H9 (cell line): ENCODE data around the gene ARMS2. TPM values are rescaled to one million over a fixed set of nuclear protein-coding genes. Genes with fewer than 3 reads are reported as not detected.
A peak's percentile ranks its signal among the peaks of the same experiment; 100 is the strongest.

Experiments
- DNase-seq: peaks from one replicate; pipeline ENCODE4 v3.0.0-alpha.2; 2017
- H2AFZ ChIP-seq: one replicate; pipeline ENCODE4 v1.6.1; 2013; ENCODE audit warnings: mild to moderate bottlenecking, low read length, control low read depth, moderate library complexity
- H2AK5ac ChIP-seq: 2 replicates; pipeline ENCODE4 v1.6.1; 2013; ENCODE audit warnings: low read length, control low read depth, mixed read lengths; ENCODE audit not compliant: insufficient read length
- H2BK120ac ChIP-seq: one replicate; pipeline ENCODE4 v1.6.1; 2013; ENCODE audit warnings: low read depth, mild to moderate bottlenecking, low read length, control low read depth, inconsistent platforms; ENCODE audit not compliant: poor library complexity, severe bottlenecking
- H2BK12ac ChIP-seq: 2 replicates; pipeline ENCODE4 v1.6.1; 2013; ENCODE audit warnings: low read length, control low read depth, mixed read lengths, low read depth; ENCODE audit not compliant: insufficient read length
- H2BK15ac ChIP-seq: 2 replicates; pipeline ENCODE4 v1.6.1; 2013; ENCODE audit warnings: low read depth, low read length, control low read depth
- H2BK20ac ChIP-seq: one replicate; pipeline ENCODE4 v1.6.1; 2013; ENCODE audit warnings: low read depth, mild to moderate bottlenecking, low read length, control low read depth, inconsistent platforms; ENCODE audit not compliant: poor library complexity, severe bottlenecking
- H2BK5ac ChIP-seq: 2 replicates; pipeline ENCODE4 v1.6.1; 2013; ENCODE audit warnings: low read length, control low read depth, mixed read lengths; ENCODE audit not compliant: insufficient read length
- H3K14ac ChIP-seq: 2 replicates; pipeline ENCODE4 v1.6.1; 2013; ENCODE audit warnings: low read length, control low read depth; ENCODE audit not compliant: insufficient read depth
- H3K18ac ChIP-seq: 2 replicates; pipeline ENCODE4 v1.6.1; 2013; ENCODE audit warnings: low read depth, mild to moderate bottlenecking, mixed read lengths, low read length, control low read depth; ENCODE audit not compliant: insufficient read length
- H3K23ac ChIP-seq: 2 replicates; pipeline ENCODE4 v1.6.1; 2013; ENCODE audit warnings: low read length, control low read depth, mixed read lengths, low read depth; ENCODE audit not compliant: insufficient read length
- H3K23me2 ChIP-seq: 2 replicates; pipeline ENCODE4 v1.6.1; 2013; ENCODE audit warnings: low read depth, mild to moderate bottlenecking, mixed read lengths, low read length, control low read depth; ENCODE audit not compliant: insufficient read length, poor library complexity, severe bottlenecking
- H3K27ac ChIP-seq: 2 replicates; pipeline ENCODE4 v1.5.1; 2013; ENCODE audit warnings: low read length, control low read depth, mixed read lengths, low read depth; ENCODE audit not compliant: insufficient read length
- H3K27me3 ChIP-seq: 2 replicates; pipeline ENCODE4 v1.6.1; 2013; ENCODE audit warnings: low read length, control low read depth, inconsistent platforms; ENCODE audit not compliant: insufficient read depth
- H3K4ac ChIP-seq: 2 replicates; pipeline ENCODE4 v1.6.1; 2013; ENCODE audit warnings: low read depth, mild to moderate bottlenecking, control low read depth, inconsistent platforms, low read length, moderate library complexity
- H3K4me1 ChIP-seq: 2 replicates; pipeline ENCODE4 v1.6.1; 2013; ENCODE audit warnings: low read length, control low read depth, inconsistent platforms; ENCODE audit not compliant: insufficient read depth
- H3K4me2 ChIP-seq: 2 replicates; pipeline ENCODE4 v1.6.1; 2013; ENCODE audit warnings: low read length, control low read depth, mixed read lengths; ENCODE audit not compliant: insufficient read length, insufficient read depth
- H3K56ac ChIP-seq: 2 replicates; pipeline ENCODE4 v1.6.1; 2013; ENCODE audit warnings: low read depth, mild to moderate bottlenecking, mixed read lengths, low read length, control low read depth; ENCODE audit not compliant: insufficient read length
- H3K79me1 ChIP-seq: 2 replicates; pipeline ENCODE4 v1.6.1; 2013; ENCODE audit warnings: low read depth, mild to moderate bottlenecking, moderate library complexity, low read length, control low read depth, inconsistent platforms; ENCODE audit not compliant: insufficient read depth, poor library complexity, severe bottlenecking
- H3K79me2 ChIP-seq: 2 replicates; pipeline ENCODE4 v1.6.1; 2013; ENCODE audit warnings: low read length, control low read depth, inconsistent platforms; ENCODE audit not compliant: insufficient read depth
- H3K9ac ChIP-seq: 2 replicates; pipeline ENCODE4 v1.6.1; 2013; ENCODE audit warnings: low read length, control low read depth, mixed read lengths; ENCODE audit not compliant: insufficient read length; ENCODE audit errors: extremely low read depth
- H3K9me3 ChIP-seq: one replicate; pipeline ENCODE4 v1.6.1; 2013; ENCODE audit warnings: low read depth, low read length, inconsistent platforms; ENCODE audit not compliant: control insufficient read depth
- H3T11ph ChIP-seq: one replicate; pipeline ENCODE4 v1.6.1; 2013; ENCODE audit warnings: mild to moderate bottlenecking, low read length, control low read depth, inconsistent platforms
- H4K20me1 ChIP-seq: one replicate; pipeline ENCODE4 v1.6.1; 2013; ENCODE audit not compliant: control insufficient read depth, insufficient read length, insufficient read depth
- H4K5ac ChIP-seq: 2 replicates; pipeline ENCODE4 v1.6.1; 2013; ENCODE audit warnings: low read depth, mild to moderate bottlenecking, mixed read lengths, low read length, control low read depth; ENCODE audit not compliant: insufficient read length
- H4K8ac ChIP-seq: replicated peaks from 2 replicates; pipeline ENCODE4 v1.6.1; 2013; ENCODE audit warnings: low read length, control low read depth, mixed read lengths, low read depth; ENCODE audit not compliant: insufficient read length
- H4K91ac ChIP-seq: 2 replicates; pipeline ENCODE4 v1.6.1; 2013; ENCODE audit warnings: low read depth, mild to moderate bottlenecking, moderate library complexity, mixed read lengths, low read length, control low read depth; ENCODE audit not compliant: insufficient read length
- H3K27ac Mint-ChIP-seq, 3 experiments: 2 replicates in 2 of 3; 3 replicates in 1 of 3; pipeline ENCODE4 v1.8.0; 2020 to 2021; ENCODE audit warnings: mixed read lengths in 3 of 3, mild to moderate bottlenecking in 1 of 3, moderate library complexity in 1 of 3
- H3K27me3 Mint-ChIP-seq: 2 replicates; pipeline ENCODE4 v1.8.0; 2021; ENCODE audit warnings: low read depth, mild to moderate bottlenecking, moderate library complexity, mixed read lengths
- H3K36me3 Mint-ChIP-seq, 3 experiments: 2 replicates in 2 of 3; 3 replicates in 1 of 3; pipeline ENCODE4 v1.8.0; 2020 to 2021; ENCODE audit warnings: low read depth in 3 of 3, mixed read lengths in 3 of 3; ENCODE audit not compliant: insufficient read depth in 1 of 3
- H3K4me1 Mint-ChIP-seq, 2 experiments: 2 replicates each; pipeline ENCODE4 v1.8.0; 2020; ENCODE audit warnings: mixed read lengths in 2 of 2
- H3K4me3 Mint-ChIP-seq, 2 experiments: 2 replicates in 1 of 2; 3 replicates in 1 of 2; pipeline ENCODE4 v1.8.0; 2020 to 2021; ENCODE audit warnings: mild to moderate bottlenecking in 2 of 2, mixed read lengths in 2 of 2, moderate library complexity in 1 of 2
- H3K9me3 Mint-ChIP-seq, 2 experiments: 2 replicates in 1 of 2; 3 replicates in 1 of 2; pipeline ENCODE4 v1.8.0; 2020; ENCODE audit warnings: mild to moderate bottlenecking in 2 of 2, mixed read lengths in 2 of 2, moderate library complexity in 1 of 2
- WGBS: extraction: QIAGEN DNeasy Blood & Tissue Kit; methylation state at CpG from one replicate; pipeline ENCODE4 v1.1.7; 2013; ENCODE audit warnings: missing lambda C conversion rate, low lambda C conversion rate, mixed read lengths; ENCODE audit not compliant: insufficient read length; ENCODE audit errors: extremely low coverage; 5-methylcytosine and 5-hydroxymethylcytosine counted together
- total RNA-seq: library from RNA; stranded (reverse); gene quantifications from 2 replicates; pipeline ENCODE4 v1.2.1, GENCODE V29; 2021
- TF ChIP-seq, protein P1 (sequence below): fragments of 200-600 bp; sonication (generic); conservative IDR thresholded peaks from 3 replicates; pipeline ENCODE4 v1.8.0; 2021; ENCODE audit warnings: antibody characterized with exemption, mild to moderate bottlenecking

The ARMS2 gene
- total RNA-seq, 1 experiment from 2014 or later, result not detected

DNA sequence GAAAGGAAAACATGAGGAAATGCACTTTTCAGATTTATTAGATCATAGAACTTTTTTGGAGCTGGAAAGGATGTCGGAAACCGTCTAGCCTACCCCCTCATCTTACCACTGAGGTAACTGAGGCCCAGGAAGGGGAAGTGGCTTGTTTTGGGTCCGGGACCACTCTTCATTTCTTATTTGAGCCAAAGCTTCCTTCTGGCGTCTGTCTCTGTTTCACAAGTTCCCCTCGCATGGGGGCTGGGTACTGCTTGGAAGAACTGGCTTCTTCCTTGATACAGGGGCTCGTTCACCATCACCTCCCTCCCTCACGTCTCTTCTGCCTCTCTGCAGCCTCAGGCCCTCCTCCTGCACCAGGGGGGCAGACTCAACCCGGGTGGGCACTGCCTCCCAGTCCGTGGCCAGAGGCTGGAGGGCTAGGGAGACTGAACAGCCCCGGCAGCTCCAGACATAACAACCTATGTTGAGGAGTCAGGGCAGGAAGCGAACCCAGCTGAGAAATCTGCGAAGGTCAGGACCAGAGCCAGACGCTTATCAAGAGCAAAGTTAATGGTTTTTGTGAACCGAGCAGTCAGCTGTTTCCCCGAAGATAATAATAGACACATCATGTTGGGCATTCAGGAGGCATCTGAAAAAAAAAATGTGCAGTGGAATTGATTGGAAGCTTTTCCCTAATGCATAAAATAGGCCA, 19.8 kb downstream of the ARMS2 start:
- no peak overlapping the region for H2BK15ac ChIP-seq
- TF ChIP-seq, protein P1, sequence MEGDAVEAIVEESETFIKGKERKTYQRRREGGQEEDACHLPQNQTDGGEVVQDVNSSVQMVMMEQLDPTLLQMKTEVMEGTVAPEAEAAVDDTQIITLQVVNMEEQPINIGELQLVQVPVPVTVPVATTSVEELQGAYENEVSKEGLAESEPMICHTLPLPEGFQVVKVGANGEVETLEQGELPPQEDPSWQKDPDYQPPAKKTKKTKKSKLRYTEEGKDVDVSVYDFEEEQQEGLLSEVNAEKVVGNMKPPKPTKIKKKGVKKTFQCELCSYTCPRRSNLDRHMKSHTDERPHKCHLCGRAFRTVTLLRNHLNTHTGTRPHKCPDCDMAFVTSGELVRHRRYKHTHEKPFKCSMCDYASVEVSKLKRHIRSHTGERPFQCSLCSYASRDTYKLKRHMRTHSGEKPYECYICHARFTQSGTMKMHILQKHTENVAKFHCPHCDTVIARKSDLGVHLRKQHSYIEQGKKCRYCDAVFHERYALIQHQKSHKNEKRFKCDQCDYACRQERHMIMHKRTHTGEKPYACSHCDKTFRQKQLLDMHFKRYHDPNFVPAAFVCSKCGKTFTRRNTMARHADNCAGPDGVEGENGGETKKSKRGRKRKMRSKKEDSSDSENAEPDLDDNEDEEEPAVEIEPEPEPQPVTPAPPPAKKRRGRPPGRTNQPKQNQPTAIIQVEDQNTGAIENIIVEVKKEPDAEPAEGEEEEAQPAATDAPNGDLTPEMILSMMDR, result no peak
- no peak overlapping the region for H2BK5ac ChIP-seq
- H3K27ac ChIP-seq, result no peak overlapping the region
- H2BK120ac ChIP-seq, result no peak overlapping the region
- no peak overlapping the region for H3T11ph ChIP-seq
- no peak overlapping the region for H3K23ac ChIP-seq
- no peak overlapping the region for H3K4ac ChIP-seq
- no peak overlapping the region for H2BK20ac ChIP-seq
- no peak overlapping the region for H4K91ac ChIP-seq
- H4K8ac ChIP-seq, result no peak overlapping the region
- H4K5ac ChIP-seq, result no peak overlapping the region
- peak overlapping the region; percentile 74; the same call in 1 of the 2 replicates for H3K14ac ChIP-seq
- no peaks in the 10 kb centered on the region for H3K79me2 ChIP-seq
- H3K4me2 ChIP-seq, result no peak overlapping the region
- peaks cover 7% of the 10 kb centered on the region for H3K27me3 Mint-ChIP-seq
- H3K4me1 Mint-ChIP-seq, result peaks cover 49 to 52% of the 10 kb centered on the region in 2 experiments
- H3K4me3 Mint-ChIP-seq, result no peak overlapping the region; a peak in 1 of 5 replicates
- H3K23me2 ChIP-seq, result no peaks in the 10 kb centered on the region
- peak overlapping the region in 1 of 3 experiments; percentile 27; a peak in 3 of 7 replicates for H3K27ac Mint-ChIP-seq
- peaks cover 11% of the 10 kb centered on the region for H3K4me1 ChIP-seq
- no peak for DNase-seq
- no peaks in the 10 kb centered on the region for H3K36me3 Mint-ChIP-seq
- no peak overlapping the region for H3K9ac ChIP-seq
- no CpG with 5 or more reads among the region's 15 CpGs for WGBS
- no peak overlapping the region for H3K56ac ChIP-seq
- no peaks in the 10 kb centered on the region for H3K27me3 ChIP-seq
- H2AK5ac ChIP-seq, result no peak overlapping the region
- no peak overlapping the region for H3K18ac ChIP-seq
- no peaks in the 10 kb centered on the region for H4K20me1 ChIP-seq
- no peak overlapping the region for H2AFZ ChIP-seq
- H3K79me1 ChIP-seq, result no peaks in the 10 kb centered on the region
- no peaks in the 10 kb centered on the region for H3K9me3 ChIP-seq
- no peak overlapping the region for H2BK12ac ChIP-seq
- no peaks in the 10 kb centered on the region for H3K9me3 Mint-ChIP-seq
